Keratinocyte (primary cell): Measurements from ENCODE around the gene BANP. TPM values are rescaled to one million over a fixed set of nuclear protein-coding genes. Genes with fewer than 3 reads are reported as not detected.
"Not testable (repeated sequence)": the region's sequence is repeated elsewhere in the genome, so short reads cannot be mapped to it uniquely, and the experiment has no call there.

ENCODE experiments used
- DNase-seq: peaks from one replicate; pipeline ENCODE4 v3.0.0-alpha.2; 2011; ENCODE audit warnings: low read depth, missing footprints, low spot score
- FAIRE-seq: peaks from 2 replicates; lab custom pipeline; 2011; peaks lifted over from hg19 to GRCh38; lab: Jason Lieb, UNC
- H2AFZ ChIP-seq: 2 replicates; pipeline ENCODE4 v1.6.0; 2012; ENCODE audit warnings: low read length, control low read depth, inconsistent platforms; ENCODE audit not compliant: control insufficient read depth
- H3K27ac ChIP-seq: 2 replicates; pipeline ENCODE4 v1.5.1; 2011; ENCODE audit warnings: low read length; ENCODE audit not compliant: control insufficient read depth, insufficient read depth
- H3K27me3 ChIP-seq: 3 replicates; pipeline ENCODE4 v1.6.0; 2011; ENCODE audit warnings: low read length; ENCODE audit not compliant: control insufficient read depth, insufficient read depth; ENCODE audit errors: extremely low read depth
- H3K36me3 ChIP-seq, 2 experiments: 2 replicates in 1 of 2; 3 replicates in 1 of 2; pipeline ENCODE4 v1.5.1; 2011; ENCODE audit warnings: low read length in 2 of 2, mild to moderate bottlenecking in 1 of 2; ENCODE audit not compliant: control insufficient read depth in 2 of 2, insufficient read depth in 2 of 2; ENCODE audit errors: extremely low read depth in 1 of 2
- H3K4me1 ChIP-seq: 3 replicates; pipeline ENCODE4 v1.5.1; 2011; ENCODE audit warnings: low read length; ENCODE audit not compliant: control insufficient read depth, insufficient read depth; ENCODE audit errors: extremely low read depth
- H3K4me2 ChIP-seq: 3 replicates; pipeline ENCODE4 v1.6.0; 2011; ENCODE audit warnings: low read depth, low read length; ENCODE audit not compliant: control insufficient read depth, insufficient read depth; ENCODE audit errors: extremely low read depth
- H3K4me3 ChIP-seq, 3 experiments: fragments of 200-600 bp in 1 of 3; sonication (generic) in 1 of 3; 2 replicates in 2 of 3; 3 replicates in 1 of 3; pipeline ENCODE4 v1.5.1; 2011 to 2016; ENCODE audit warnings: low read length in 3 of 3, mild to moderate bottlenecking in 3 of 3, control low read depth in 2 of 3, inconsistent platforms in 1 of 3, low read depth in 1 of 3, mixed read lengths in 1 of 3, mixed run types in 1 of 3, moderate library complexity in 1 of 3; ENCODE audit not compliant: control insufficient read depth in 2 of 3, insufficient read depth in 2 of 3; ENCODE audit errors: extremely low read depth in 1 of 3
- H3K79me2 ChIP-seq: 2 replicates; pipeline ENCODE4 v1.6.0; 2012; ENCODE audit warnings: low read length; ENCODE audit not compliant: control insufficient read depth, insufficient read depth
- H3K9ac ChIP-seq: 3 replicates; pipeline ENCODE4 v1.6.0; 2011; ENCODE audit warnings: low read length; ENCODE audit not compliant: control insufficient read depth, insufficient read depth; ENCODE audit errors: extremely low read depth
- H3K9me1 ChIP-seq: 3 replicates; pipeline ENCODE4 v1.6.0; 2011; ENCODE audit warnings: low read length; ENCODE audit not compliant: control insufficient read depth, insufficient read depth; ENCODE audit errors: extremely low read depth
- H3K9me3 ChIP-seq: 2 replicates; pipeline ENCODE4 v1.5.1; 2012; ENCODE audit warnings: low read depth, low read length; ENCODE audit not compliant: control insufficient read depth
- H4K20me1 ChIP-seq: 3 replicates; pipeline ENCODE4 v1.6.0; 2011; ENCODE audit warnings: low read length; ENCODE audit not compliant: control insufficient read depth, insufficient read depth; ENCODE audit errors: extremely low read depth
- EZH2 ChIP-seq: IDR thresholded peaks from one replicate; pipeline ENCODE4 v1.6.1; 2012; ENCODE audit warnings: inconsistent platforms, mild to moderate bottlenecking, low read length, moderate library complexity
- dilution Hi-C: fragments of 300-500 bp; cut with MboI; formaldehyde crosslinking; loops from one replicate; pipeline ENCODE4 v1.7.0; 2020; ENCODE audit warnings: low sequenced_read_pairs; ENCODE audit not compliant: extremely low pct_ligation_motif_present
- polyA plus RNA-seq, 5 experiments: library from polyadenylated mRNA; depleted of rRNA in 3 of 5; stranded (reverse) in 3 of 5; stranded (forward) in 1 of 5; unstranded in 1 of 5; fragments of >200 nt; gene quantifications; 1 replicate in 1 of 5; 2 replicates in 3 of 5; 3 replicates in 1 of 5; pipeline versions ENCODE4 v1.2.1 to v1.2.3, GENCODE V29; 2011 to 2012; ENCODE audit warnings: missing spikeins in 2 of 5, low read depth in 1 of 5, low replicate concordance in 1 of 5
- TF ChIP-seq, protein P1 (sequence below), 3 experiments: IDR thresholded peaks in 1 of 3; conservative IDR thresholded peaks in 1 of 3; optimal IDR thresholded peaks in 1 of 3; 2 replicates in 2 of 3; 3 replicates in 1 of 3; pipeline versions ENCODE3 to v1.5.1; 2011; ENCODE audit warnings: low read length in 3 of 3, mild to moderate bottlenecking in 3 of 3, moderate library complexity in 2 of 3, control low read depth in 1 of 3, inconsistent platforms in 1 of 3; ENCODE audit not compliant: insufficient read depth in 2 of 3; ENCODE audit errors: extremely low read depth in 1 of 3

The BANP gene
- polyA plus RNA-seq, 1 donor (not counting 4 experiments of a cell fraction or from before 2014, with no cell fraction given), result 10.8 TPM

DNA sequence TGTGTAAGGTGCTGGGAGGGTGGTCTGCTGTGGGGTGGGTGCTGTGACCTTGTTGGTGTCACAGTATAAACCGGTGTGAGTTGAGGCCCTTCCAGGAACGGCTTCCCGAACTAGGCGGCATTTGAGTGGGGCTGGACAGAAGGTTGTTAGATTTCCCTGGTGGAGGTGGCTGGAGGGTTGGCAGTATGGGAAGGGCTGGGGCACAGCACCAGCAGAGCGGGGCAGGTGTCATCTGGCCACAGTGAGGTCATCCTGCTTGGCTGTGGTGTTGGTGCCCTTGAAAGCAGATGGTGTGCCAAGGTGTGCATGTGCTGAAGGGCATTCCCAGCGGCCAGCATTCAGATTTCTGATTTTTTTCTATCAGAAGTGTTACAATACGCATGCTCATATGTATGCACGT, 28.1 kb downstream of the BANP start:
- dilution Hi-C loops, result no loop called here
- FAIRE-seq (no peak), DNase-seq (no peak)
- no peak overlapping the region for H3K4me2 ChIP-seq
- TF ChIP-seq EZH2, result no peak
- TF ChIP-seq, protein P1, sequence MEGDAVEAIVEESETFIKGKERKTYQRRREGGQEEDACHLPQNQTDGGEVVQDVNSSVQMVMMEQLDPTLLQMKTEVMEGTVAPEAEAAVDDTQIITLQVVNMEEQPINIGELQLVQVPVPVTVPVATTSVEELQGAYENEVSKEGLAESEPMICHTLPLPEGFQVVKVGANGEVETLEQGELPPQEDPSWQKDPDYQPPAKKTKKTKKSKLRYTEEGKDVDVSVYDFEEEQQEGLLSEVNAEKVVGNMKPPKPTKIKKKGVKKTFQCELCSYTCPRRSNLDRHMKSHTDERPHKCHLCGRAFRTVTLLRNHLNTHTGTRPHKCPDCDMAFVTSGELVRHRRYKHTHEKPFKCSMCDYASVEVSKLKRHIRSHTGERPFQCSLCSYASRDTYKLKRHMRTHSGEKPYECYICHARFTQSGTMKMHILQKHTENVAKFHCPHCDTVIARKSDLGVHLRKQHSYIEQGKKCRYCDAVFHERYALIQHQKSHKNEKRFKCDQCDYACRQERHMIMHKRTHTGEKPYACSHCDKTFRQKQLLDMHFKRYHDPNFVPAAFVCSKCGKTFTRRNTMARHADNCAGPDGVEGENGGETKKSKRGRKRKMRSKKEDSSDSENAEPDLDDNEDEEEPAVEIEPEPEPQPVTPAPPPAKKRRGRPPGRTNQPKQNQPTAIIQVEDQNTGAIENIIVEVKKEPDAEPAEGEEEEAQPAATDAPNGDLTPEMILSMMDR (optimal IDR thresholded peaks at IDR 0.05 in 1 of 3, IDR thresholded peaks at IDR 0.05 in 1 of 3, conservative IDR thresholded peaks at IDR 0.05 in 1 of 3; ENCODE audit: extremely low read depth in 1 of 3, insufficient read depth in 2 of 3, low read length in 3 of 3), result no peak
- no peak overlapping the region for H3K4me3 ChIP-seq
- H3K9me1 ChIP-seq, result no peaks in the 10 kb centered on the region
- H3K79me2 ChIP-seq, result peaks cover 11% of the 10 kb centered on the region
- no peak overlapping the region for H3K9ac ChIP-seq
- H3K36me3 ChIP-seq, result peaks cover 0 to 4% of the 10 kb centered on the region in 2 experiments
- H3K4me1 ChIP-seq, result no peaks in the 10 kb centered on the region
- H3K9me3 ChIP-seq, result no peaks in the 10 kb centered on the region
- H4K20me1 ChIP-seq, result no peaks in the 10 kb centered on the region
- no peaks in the 10 kb centered on the region for H3K27me3 ChIP-seq
- no peak overlapping the region for H3K27ac ChIP-seq
- H2AFZ ChIP-seq, result no peak overlapping the region

- H3K4me3 ChIP-seq, DNase-seq, H3K9ac ChIP-seq, H3K27me3 ChIP-seq, H3K27ac ChIP-seq, H3K4me1 ChIP-seq, FAIRE-seq, H3K36me3 ChIP-seq, H3K9me1 ChIP-seq, H3K4me2 ChIP-seq, H3K9me3 ChIP-seq, H2AFZ ChIP-seq, H3K79me2 ChIP-seq, H4K20me1 ChIP-seq, dilution Hi-C loops: not testable (repeated sequence)
Measured at GRCh38 chr16:87979911-87980630, 28.8 kb downstream of the BANP start.

DNA sequence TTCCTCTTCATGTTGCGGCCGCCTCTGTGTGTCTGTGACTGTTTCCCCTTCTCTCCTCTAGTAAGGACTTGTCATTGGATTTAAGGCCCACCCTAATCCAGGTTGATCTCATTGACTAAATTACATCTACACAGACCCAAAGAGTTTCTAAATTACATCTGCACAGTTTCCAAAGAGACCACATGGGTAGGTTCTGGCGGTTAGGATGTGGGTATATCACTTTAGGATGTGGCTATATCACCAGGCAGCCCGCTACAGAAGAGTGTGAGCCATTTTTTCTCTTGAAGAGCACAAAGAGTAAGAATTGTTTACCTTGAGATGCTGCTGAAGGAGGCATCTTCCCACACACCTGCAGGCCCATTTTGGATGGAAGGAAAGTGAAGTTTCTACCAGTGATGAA, 30.1 kb downstream of the BANP start:
- H3K27me3 ChIP-seq, H2AFZ ChIP-seq, H3K9me3 ChIP-seq, H3K27ac ChIP-seq, dilution Hi-C loops, H3K4me3 ChIP-seq, H3K4me1 ChIP-seq, H3K9ac ChIP-seq, H3K79me2 ChIP-seq, H3K9me1 ChIP-seq, DNase-seq, H3K36me3 ChIP-seq, H3K4me2 ChIP-seq, H4K20me1 ChIP-seq, FAIRE-seq: not testable (repeated sequence)
